Measurements from ENCODE around the gene SLC4A9. TPM values are rescaled to one million over a fixed set of nuclear protein-coding genes. Genes with fewer than 3 reads are reported as not detected.

The SLC4A9 gene
- total and polyA plus RNA-seq, 2 donors (not counting 3 experiments of a cell fraction or from before 2014, with no cell fraction given), result not detected

- no peaks in the 10 kb centered on the region for H3K36me3 ChIP-seq (ENCODE audit: control insufficient read depth in 2 of 2, extremely low read depth in 1 of 2, insufficient read depth in 2 of 2, low read length in 2 of 2)
- H3K9ac ChIP-seq (replicated peaks; ENCODE audit: extremely low read depth, insufficient read depth, low read length), result no peak overlapping the region
- H2AFZ ChIP-seq (ENCODE audit: low read depth, low read length), result no peak overlapping the region
- H3K27ac ChIP-seq (ENCODE audit: insufficient read depth, low read depth, low read length), result no peak overlapping the region
- no peak for TF ChIP-seq FOS (IDR thresholded peaks at IDR 0.05; ENCODE audit: borderline replicate concordance, insufficient read depth, low read length)
- no peak for TF ChIP-seq POLR2AphosphoS5 (IDR thresholded peaks at IDR 0.05; ENCODE audit: insufficient read depth, low read depth, low read length)
- TF ChIP-seq MYC (IDR thresholded peaks at IDR 0.05; ENCODE audit: low read depth, low read length), result no peak
- TF ChIP-seq CTCF (IDR thresholded peaks at IDR 0.05; ENCODE audit: extremely low read depth in 1 of 2, insufficient read depth in 1 of 2, low read depth in 1 of 2, low read length in 2 of 2), result no peak
- H3K4me3 ChIP-seq (replicated peaks in 1 of 3; ENCODE audit: insufficient read depth in 1 of 3, low read depth in 1 of 3, low read length in 3 of 3), result no peak overlapping the region
- dilution Hi-C loops (cut with MboI; ENCODE audit: extremely low pct_ligation_motif_present, low sequenced_read_pairs), result no loop called here
- H3K9me3 ChIP-seq (replicated peaks; ENCODE audit: control insufficient read depth, insufficient read depth, low read length), result no peaks in the 10 kb centered on the region
- POLR2A ChIA-PET, result no interaction called here
- CTCF ChIA-PET, result interaction anchor here (1.3 to 4.1 kb wide), 3 partner anchors 15 to 354 kb away, joined by 5 to 64 read pairs (median 6); no protein-coding TSS in a partner anchor
- BruUV-seq (replicated peaks), result no TSS peak
- H3K27me3 ChIP-seq (ENCODE audit: control insufficient read depth in 2 of 2, insufficient read depth in 2 of 2, low read length in 2 of 2), result no peaks in the 10 kb centered on the region
- H3K79me2 ChIP-seq (ENCODE audit: control insufficient read depth, insufficient read depth, low read length), result no peaks in the 10 kb centered on the region
- no peak overlapping the region for H3K4me2 ChIP-seq (ENCODE audit: insufficient read depth, low read length)
- intact Hi-C loops (cut with micrococcal nuclease), result no loop called here
- H3K9me1 ChIP-seq (replicated peaks; ENCODE audit: control insufficient read depth, extremely low read depth, insufficient read depth, low read length), result no peaks in the 10 kb centered on the region
- FAIRE-seq (no peak), DNase-seq (ENCODE audit: low read depth, low spot score) (no peak)
- H3K4me1 ChIP-seq (ENCODE audit: control insufficient read depth, extremely low read depth, insufficient read depth, low read length), result peaks cover 3% of the 10 kb centered on the region
- H4K20me1 ChIP-seq (replicated peaks; ENCODE audit: control insufficient read depth, extremely low read depth, insufficient read depth, low read length), result no peaks in the 10 kb centered on the region
Measured at GRCh38 chr5:140366589-140367255, 6.7 kb downstream of the SLC4A9 start.
